ENCODE data around the gene CHRDL1. TPM values are rescaled to one million over a fixed set of nuclear protein-coding genes. Genes with fewer than 3 reads are reported as not detected.
A peak's percentile ranks its signal among the peaks of the same experiment; 100 is the strongest.
"Not testable (repeated sequence)": the region's sequence is repeated elsewhere in the genome, so short reads cannot be mapped to it uniquely, and the experiment has no call there.

CHRDL1 gene
- total RNA-seq, 1 donor from 2014 or later: 6.9 TPM

- TF ChIP-seq, protein P1, sequence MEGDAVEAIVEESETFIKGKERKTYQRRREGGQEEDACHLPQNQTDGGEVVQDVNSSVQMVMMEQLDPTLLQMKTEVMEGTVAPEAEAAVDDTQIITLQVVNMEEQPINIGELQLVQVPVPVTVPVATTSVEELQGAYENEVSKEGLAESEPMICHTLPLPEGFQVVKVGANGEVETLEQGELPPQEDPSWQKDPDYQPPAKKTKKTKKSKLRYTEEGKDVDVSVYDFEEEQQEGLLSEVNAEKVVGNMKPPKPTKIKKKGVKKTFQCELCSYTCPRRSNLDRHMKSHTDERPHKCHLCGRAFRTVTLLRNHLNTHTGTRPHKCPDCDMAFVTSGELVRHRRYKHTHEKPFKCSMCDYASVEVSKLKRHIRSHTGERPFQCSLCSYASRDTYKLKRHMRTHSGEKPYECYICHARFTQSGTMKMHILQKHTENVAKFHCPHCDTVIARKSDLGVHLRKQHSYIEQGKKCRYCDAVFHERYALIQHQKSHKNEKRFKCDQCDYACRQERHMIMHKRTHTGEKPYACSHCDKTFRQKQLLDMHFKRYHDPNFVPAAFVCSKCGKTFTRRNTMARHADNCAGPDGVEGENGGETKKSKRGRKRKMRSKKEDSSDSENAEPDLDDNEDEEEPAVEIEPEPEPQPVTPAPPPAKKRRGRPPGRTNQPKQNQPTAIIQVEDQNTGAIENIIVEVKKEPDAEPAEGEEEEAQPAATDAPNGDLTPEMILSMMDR (IDR thresholded peaks at IDR 0.05; ENCODE audit: unreplicated experiment): peak; percentile 20
- H3K4me1 Mint-ChIP-seq: peaks cover 7% of the 10 kb centered on the region
- no peaks in the 10 kb centered on the region for H3K36me3 Mint-ChIP-seq
- H3K27ac Mint-ChIP-seq: no peak overlapping the region
- no peak overlapping the region for H3K4me3 Mint-ChIP-seq
- peak in 1 of 2 experiments; percentile 41 for DNase-seq (ENCODE audit: low spot score in 2 of 2, unreplicated experiment in 2 of 2)
- H3K27me3 Mint-ChIP-seq (ENCODE audit: low read depth): peaks cover 11% of the 10 kb centered on the region
- no peaks in the 10 kb centered on the region for H3K9me3 Mint-ChIP-seq
These were observed 130.2 kb downstream of the CHRDL1 start for GRCh38 chrX:110665223-110666002.

DNA sequence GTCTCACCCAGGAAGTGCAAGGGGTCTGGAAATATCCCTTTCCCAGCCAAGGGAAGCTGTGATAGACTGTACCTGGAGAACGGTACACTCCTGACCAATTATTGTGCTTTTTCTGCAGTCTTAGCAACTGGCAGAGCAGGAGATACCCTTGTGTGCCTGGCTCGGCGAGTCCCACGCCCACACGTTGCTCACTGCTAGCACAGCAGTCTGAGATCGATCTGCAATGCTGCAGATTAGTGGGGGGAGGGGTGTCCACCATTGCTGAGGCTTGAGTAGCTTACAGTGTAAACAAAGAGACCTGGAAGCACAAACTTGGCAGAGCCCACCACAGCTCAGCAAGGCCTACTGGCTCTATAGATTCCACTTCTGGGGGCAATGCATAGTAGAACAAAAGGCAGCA, 138.5 kb downstream of the CHRDL1 start:
- Mint-ChIP-seq H3K4me3 (no peak overlapping the region), H3K4me1 (no peaks in the 10 kb centered on the region), H3K27ac (no peak overlapping the region), H3K9me3 (peaks cover 24% of the 10 kb centered on the region), H3K36me3 (no peaks in the 10 kb centered on the region), H3K27me3 (ENCODE audit: low read depth) (peaks cover 3% of the 10 kb centered on the region)
- no peak for DNase-seq (ENCODE audit: low spot score in 2 of 2, unreplicated experiment in 2 of 2)
- TF ChIP-seq, protein P1 (IDR thresholded peaks at IDR 0.05; ENCODE audit: unreplicated experiment): no peak

DNA sequence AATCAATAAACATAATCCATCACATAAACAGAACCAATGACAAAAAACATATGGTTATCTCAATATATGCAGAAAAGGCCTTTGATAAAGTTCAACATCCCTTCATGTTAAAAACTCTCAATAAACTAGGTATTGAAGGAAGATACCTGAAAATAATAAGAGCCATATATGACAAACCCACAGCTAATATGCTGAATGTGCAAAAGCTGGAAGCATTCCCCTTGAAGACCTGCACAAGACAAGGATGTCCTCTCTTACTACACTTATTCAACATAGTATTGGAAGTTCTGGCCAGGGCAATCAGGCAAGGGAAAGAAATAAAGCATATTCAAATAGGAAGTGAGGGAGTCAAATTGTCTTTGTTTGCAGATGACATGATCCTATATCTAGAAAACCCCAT, 141.3 kb downstream of the CHRDL1 start:
- not testable (repeated sequence) for H3K27me3 Mint-ChIP-seq (ENCODE audit: low read depth); DNase-seq (ENCODE audit: low spot score in 2 of 2, unreplicated experiment in 2 of 2); H3K4me1 Mint-ChIP-seq; H3K36me3 Mint-ChIP-seq; H3K4me3 Mint-ChIP-seq; H3K27ac Mint-ChIP-seq
- peaks cover 41% of the 10 kb centered on the region for H3K9me3 Mint-ChIP-seq

DNA sequence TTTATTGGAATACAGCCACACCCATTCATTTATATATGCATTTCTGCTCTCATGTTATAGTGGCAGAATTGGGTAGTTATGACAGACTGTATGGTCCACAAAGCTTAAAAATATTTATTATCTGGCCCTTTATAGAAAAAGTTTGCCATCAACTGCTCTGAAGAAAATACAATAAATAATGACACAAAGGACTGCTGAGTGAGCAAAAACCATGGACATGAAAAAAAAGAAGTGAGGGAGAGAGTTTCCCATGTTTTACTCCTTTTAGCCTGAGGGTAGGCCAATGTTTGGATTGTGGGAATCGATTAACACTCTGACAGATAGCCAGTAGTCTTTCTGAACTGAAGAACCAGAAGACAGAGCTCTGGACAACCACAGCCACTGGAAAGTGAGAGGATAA, 149.2 kb downstream of the CHRDL1 start:
- no peaks in the 10 kb centered on the region for H3K4me1 Mint-ChIP-seq
- peaks cover 42% of the 10 kb centered on the region for H3K9me3 Mint-ChIP-seq
- no peak overlapping the region for H3K27ac Mint-ChIP-seq
- H3K4me3 Mint-ChIP-seq: no peak overlapping the region
- H3K36me3 Mint-ChIP-seq: no peaks in the 10 kb centered on the region
- TF ChIP-seq, protein P1 (IDR thresholded peaks at IDR 0.05; ENCODE audit: unreplicated experiment): no peak
- no peaks in the 10 kb centered on the region for H3K27me3 Mint-ChIP-seq (ENCODE audit: low read depth)
- DNase-seq (ENCODE audit: low spot score in 2 of 2, unreplicated experiment in 2 of 2): no peak

Measured in mesothelial cell of epicardium (in vitro differentiated cells).